ENCODE data around the gene MCF2L2.

MCF2L2 gene

GRCh38 chr3:183360971-183361624 is 67.3 kb downstream of the MCF2L2 start:
- no peak for DNase-seq

- DNase-seq: no peak
These were observed 69.4 kb downstream of the MCF2L2 start for GRCh38 chr3:183359036-183359435.

GRCh38 chr3:183357564-183358079 is 70.8 kb downstream of the MCF2L2 start:
- no peak for DNase-seq

- DNase-seq: no peak
These were observed 71.5 kb downstream of the MCF2L2 start for GRCh38 chr3:183356920-183357319.

GRCh38 chr3:183354874-183355273 is 73.5 kb downstream of the MCF2L2 start:
- DNase-seq: no peak

- DNase-seq: no peak
These were observed 74.0 kb downstream of the MCF2L2 start for GRCh38 chr3:183354325-183354831.

GRCh38 chr3:183353421-183353820 is 75.0 kb downstream of the MCF2L2 start:
- DNase-seq: no peak

GRCh38 chr3:183350164-183350563 is 78.3 kb downstream of the MCF2L2 start:
- DNase-seq: no peak

GRCh38 chr3:183349421-183350157 is 78.8 kb downstream of the MCF2L2 start:
- DNase-seq: peak; percentile 73

GRCh38 chr3:183342824-183343223 is 85.6 kb downstream of the MCF2L2 start:
- DNase-seq: no peak

- peak; percentile 84 for DNase-seq
These were observed 86.7 kb downstream of the MCF2L2 start for GRCh38 chr3:183341545-183342288.

GRCh38 chr3:183340222-183340621 is 88.2 kb downstream of the MCF2L2 start:
- DNase-seq: peak; percentile 62

- peak; percentile 62 for DNase-seq
These were observed 88.8 kb downstream of the MCF2L2 start for GRCh38 chr3:183339461-183340086.

- DNase-seq: no peak
These were observed 89.9 kb downstream of the MCF2L2 start for GRCh38 chr3:183338520-183338919.

- no peak for DNase-seq
These were observed 95.9 kb downstream of the MCF2L2 start for GRCh38 chr3:183332487-183332886.

GRCh38 chr3:183331498-183331897 is 96.9 kb downstream of the MCF2L2 start:
- DNase-seq: no peak

- peak; percentile 20 for DNase-seq
These were observed 97.5 kb downstream of the MCF2L2 start for GRCh38 chr3:183330881-183331280.

GRCh38 chr3:183329543-183329942 is 98.9 kb downstream of the MCF2L2 start:
- no peak for DNase-seq

- DNase-seq: no peak
These were observed 99.6 kb downstream of the MCF2L2 start for GRCh38 chr3:183328823-183329222.

- no peak for DNase-seq
These were observed 100.3 kb downstream of the MCF2L2 start for GRCh38 chr3:183328164-183328563.

- no peak for DNase-seq
These were observed 101.1 kb downstream of the MCF2L2 start for GRCh38 chr3:183327343-183327742.

- DNase-seq: no peak
These were observed 104.3 kb downstream of the MCF2L2 start for GRCh38 chr3:183324083-183324482.

- no peak for DNase-seq
These were observed 109.0 kb downstream of the MCF2L2 start for GRCh38 chr3:183319371-183319770.

All from NCI-H510A treated with DMSO at 0.1 percent for 48 hours (cell line).